KMS-11 (cell line): ENCODE results near the gene PTGS1.

Experiments used
- H2AFZ ChIP-seq: fragments of 200-600 bp; sonication (generic); 2 replicates; pipeline ENCODE4 v1.6.1; 2016; ENCODE audit warnings: antibody characterized with exemption, mixed run types, low read depth
- H3K27ac ChIP-seq: fragments of 200-600 bp; sonication (generic); 2 replicates; pipeline ENCODE4 v1.6.1; 2016; ENCODE audit warnings: mild to moderate bottlenecking, mixed run types
- H3K27me3 ChIP-seq: fragments of 200-600 bp; sonication (generic); 2 replicates; pipeline ENCODE4 v1.6.1; 2017; ENCODE audit warnings: mild to moderate bottlenecking, low read depth, mixed run types, moderate library complexity; ENCODE audit not compliant: insufficient read depth
- H3K36me3 ChIP-seq: fragments of 200-600 bp; sonication (generic); 2 replicates; pipeline ENCODE4 v1.6.1; 2017; ENCODE audit warnings: mild to moderate bottlenecking, mixed run types; ENCODE audit not compliant: insufficient read depth
- H3K4me1 ChIP-seq: fragments of 200-600 bp; sonication (generic); 2 replicates; pipeline ENCODE4 v1.6.1; 2016; ENCODE audit warnings: mild to moderate bottlenecking, low read depth, mixed run types; ENCODE audit not compliant: poor library complexity, severe bottlenecking
- H3K4me2 ChIP-seq: fragments of 200-600 bp; sonication (generic); 2 replicates; pipeline ENCODE4 v1.7.0; 2016; ENCODE audit warnings: mild to moderate bottlenecking, mixed run types
- H3K4me3 ChIP-seq: fragments of 200-600 bp; sonication (generic); IDR thresholded peaks from 2 replicates; pipeline ENCODE4 v1.6.1; 2017; ENCODE audit warnings: low read depth, low read length, mixed read lengths; ENCODE audit not compliant: insufficient read depth
- H3K79me2 ChIP-seq: fragments of 200-600 bp; sonication (generic); 2 replicates; pipeline ENCODE4 v1.6.1; 2016; ENCODE audit warnings: low read depth, mixed run types; ENCODE audit not compliant: insufficient read depth
- H3K9ac ChIP-seq: fragments of 200-600 bp; sonication (generic); 2 replicates; pipeline ENCODE4 v1.6.1; 2016; ENCODE audit warnings: mild to moderate bottlenecking, mixed run types
- H4K20me1 ChIP-seq: fragments of 200-600 bp; sonication (generic); 2 replicates; pipeline ENCODE4 v1.6.1; 2016; ENCODE audit warnings: mild to moderate bottlenecking, mixed run types; ENCODE audit not compliant: insufficient read depth
- TF ChIP-seq, protein P1 (sequence below): fragments of 200-600 bp; sonication (generic); conservative IDR thresholded peaks from 2 replicates; pipeline ENCODE4 v1.6.1; 2017; ENCODE audit warnings: low read depth, mild to moderate bottlenecking, antibody characterized with exemption, low read length, moderate library complexity, mixed read lengths

The PTGS1 gene

GRCh38 chr9:122383992-122384461, 13.2 kb downstream of the PTGS1 start:
- Histone ChIP-seq H3K4me1 (no peaks in the 10 kb centered on the region), H3K27ac (no peak overlapping the region), H3K27me3 (no peaks in the 10 kb centered on the region), H3K4me2 (no peak overlapping the region), H2AFZ (no peak overlapping the region), H3K4me3 (no peak overlapping the region), H3K9ac (no peak overlapping the region), H4K20me1 (no peaks in the 10 kb centered on the region), H3K79me2 (no peaks in the 10 kb centered on the region), H3K36me3 (no peaks in the 10 kb centered on the region)
- TF ChIP-seq, protein P1, sequence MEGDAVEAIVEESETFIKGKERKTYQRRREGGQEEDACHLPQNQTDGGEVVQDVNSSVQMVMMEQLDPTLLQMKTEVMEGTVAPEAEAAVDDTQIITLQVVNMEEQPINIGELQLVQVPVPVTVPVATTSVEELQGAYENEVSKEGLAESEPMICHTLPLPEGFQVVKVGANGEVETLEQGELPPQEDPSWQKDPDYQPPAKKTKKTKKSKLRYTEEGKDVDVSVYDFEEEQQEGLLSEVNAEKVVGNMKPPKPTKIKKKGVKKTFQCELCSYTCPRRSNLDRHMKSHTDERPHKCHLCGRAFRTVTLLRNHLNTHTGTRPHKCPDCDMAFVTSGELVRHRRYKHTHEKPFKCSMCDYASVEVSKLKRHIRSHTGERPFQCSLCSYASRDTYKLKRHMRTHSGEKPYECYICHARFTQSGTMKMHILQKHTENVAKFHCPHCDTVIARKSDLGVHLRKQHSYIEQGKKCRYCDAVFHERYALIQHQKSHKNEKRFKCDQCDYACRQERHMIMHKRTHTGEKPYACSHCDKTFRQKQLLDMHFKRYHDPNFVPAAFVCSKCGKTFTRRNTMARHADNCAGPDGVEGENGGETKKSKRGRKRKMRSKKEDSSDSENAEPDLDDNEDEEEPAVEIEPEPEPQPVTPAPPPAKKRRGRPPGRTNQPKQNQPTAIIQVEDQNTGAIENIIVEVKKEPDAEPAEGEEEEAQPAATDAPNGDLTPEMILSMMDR, result no peak

DNA sequence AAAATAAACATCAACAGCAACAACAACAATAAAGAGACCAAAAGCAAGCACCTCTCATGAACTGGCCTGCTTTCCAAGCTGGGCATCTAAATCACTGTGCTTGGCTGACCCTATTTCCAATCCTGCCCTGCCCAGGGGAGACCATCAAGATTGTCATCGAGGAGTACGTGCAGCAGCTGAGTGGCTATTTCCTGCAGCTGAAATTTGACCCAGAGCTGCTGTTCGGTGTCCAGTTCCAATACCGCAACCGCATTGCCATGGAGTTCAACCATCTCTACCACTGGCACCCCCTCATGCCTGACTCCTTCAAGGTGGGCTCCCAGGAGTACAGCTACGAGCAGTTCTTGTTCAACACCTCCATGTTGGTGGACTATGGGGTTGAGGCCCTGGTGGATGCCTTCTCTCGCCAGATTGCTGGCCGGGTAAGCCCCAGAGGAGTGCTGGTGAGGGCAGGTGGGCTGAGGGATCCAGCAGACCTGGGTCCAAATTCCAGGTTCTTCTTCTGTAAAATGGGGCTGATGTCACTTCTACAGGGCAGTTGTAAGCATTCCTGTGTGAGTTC, 15.6 kb downstream of the PTGS1 start:
- Histone ChIP-seq H3K4me1 (no peaks in the 10 kb centered on the region), H4K20me1 (no peaks in the 10 kb centered on the region), H3K27me3 (no peaks in the 10 kb centered on the region), H3K4me3 (no peak overlapping the region), H3K27ac (no peak overlapping the region), H3K4me2 (no peak overlapping the region), H3K9ac (no peak overlapping the region), H2AFZ (no peak overlapping the region), H3K79me2 (no peaks in the 10 kb centered on the region), H3K36me3 (no peaks in the 10 kb centered on the region)
- TF ChIP-seq, protein P1, result no peak

GRCh38 chr9:122387536-122387935, 16.7 kb downstream of the PTGS1 start:
- H3K27ac ChIP-seq, result no peak overlapping the region
- no peak overlapping the region for H3K9ac ChIP-seq
- no peaks in the 10 kb centered on the region for H3K36me3 ChIP-seq
- no peaks in the 10 kb centered on the region for H3K4me1 ChIP-seq
- H3K4me2 ChIP-seq, result no peak overlapping the region
- TF ChIP-seq, protein P1, result no peak
- no peaks in the 10 kb centered on the region for H3K27me3 ChIP-seq
- H2AFZ ChIP-seq, result no peak overlapping the region
- H4K20me1 ChIP-seq, result no peaks in the 10 kb centered on the region
- H3K79me2 ChIP-seq, result no peaks in the 10 kb centered on the region
- H3K4me3 ChIP-seq, result no peak overlapping the region

DNA sequence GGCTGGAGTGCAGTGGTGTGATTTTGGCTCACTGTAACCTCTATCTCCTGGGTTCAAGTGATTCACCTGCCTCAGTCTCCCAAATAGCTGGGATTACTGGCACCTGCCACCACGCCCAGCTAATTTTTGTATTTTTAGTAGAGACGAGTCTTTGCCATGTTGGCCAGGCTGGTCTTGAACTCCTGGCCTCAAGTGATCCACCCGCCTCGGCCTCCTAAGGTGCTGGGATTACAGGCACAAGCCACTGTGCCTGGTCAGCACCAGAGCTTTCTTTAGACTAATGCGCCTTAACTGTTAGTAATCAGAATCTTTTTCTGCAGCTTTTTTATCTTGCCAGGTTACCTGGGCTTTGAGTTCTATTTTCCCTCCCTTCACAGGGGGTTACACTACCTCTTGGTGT, 18.4 kb downstream of the PTGS1 start:
- H3K9ac ChIP-seq, result no peak overlapping the region
- H3K4me3 ChIP-seq, result no peak overlapping the region
- H3K79me2 ChIP-seq, result no peaks in the 10 kb centered on the region
- no peaks in the 10 kb centered on the region for H3K36me3 ChIP-seq
- no peaks in the 10 kb centered on the region for H4K20me1 ChIP-seq
- H2AFZ ChIP-seq, result no peak overlapping the region
- H3K4me2 ChIP-seq, result no peak overlapping the region
- no peak overlapping the region for H3K27ac ChIP-seq
- H3K4me1 ChIP-seq, result no peaks in the 10 kb centered on the region
- TF ChIP-seq, protein P1, result no peak
- no peaks in the 10 kb centered on the region for H3K27me3 ChIP-seq
